Aorta (tissue), 5 donors: ENCODE results near the gene LTB4R2. TPM values are rescaled to one million over a fixed set of nuclear protein-coding genes. Genes with fewer than 3 reads are reported as not detected.

Experiments used
- ATAC-seq: fragments of 200-7000 bp; cut with Tn5 transposase; one replicate; pipeline ENCODE4 v1.9.1; 2022; ENCODE audit warnings: moderate library complexity; ENCODE audit not compliant: low FRiP score
- DNase-seq, 2 donors: peaks; one replicate each; pipeline ENCODE4 v3.0.0-alpha.2; 2020
- H3K27ac ChIP-seq, 2 donors: one replicate each; pipeline ENCODE4 v1.5.1; 2013; ENCODE audit warnings: low read length in 2 of 2, mild to moderate bottlenecking in 2 of 2, moderate library complexity in 2 of 2, control low read depth in 1 of 2, inconsistent platforms in 1 of 2, low read depth in 1 of 2
- H3K27me3 ChIP-seq, 2 donors: one replicate each; pipeline ENCODE4 v1.6.1; 2013; ENCODE audit warnings: control low read depth in 1 of 2, low read length in 1 of 2, mild to moderate bottlenecking in 1 of 2, moderate library complexity in 1 of 2; ENCODE audit not compliant: insufficient read depth in 2 of 2, control insufficient read depth in 1 of 2
- H3K36me3 ChIP-seq, 2 donors: one replicate each; pipeline ENCODE4 v1.6.1; 2013; ENCODE audit warnings: control low read depth in 1 of 2, low read length in 1 of 2, mild to moderate bottlenecking in 1 of 2; ENCODE audit not compliant: insufficient read depth in 2 of 2, control insufficient read depth in 1 of 2
- H3K4me1 ChIP-seq, 2 donors: one replicate each; pipeline ENCODE4 v1.6.1; 2013; ENCODE audit warnings: low read length in 2 of 2, control low read depth in 1 of 2, mild to moderate bottlenecking in 1 of 2, moderate library complexity in 1 of 2; ENCODE audit not compliant: insufficient read depth in 2 of 2, control insufficient read depth in 1 of 2
- H3K4me3 ChIP-seq, 2 donors: one replicate each; pipeline ENCODE4 v1.5.1; 2013; ENCODE audit warnings: low read length in 2 of 2, control low read depth in 1 of 2, mild to moderate bottlenecking in 1 of 2
- H3K9me3 ChIP-seq: one replicate; pipeline ENCODE4 v1.6.1; 2013; ENCODE audit warnings: mild to moderate bottlenecking, low read length; ENCODE audit not compliant: control insufficient read depth
- WGBS, 2 donors: extraction: QIAGEN DNeasy Blood & Tissue Kit; methylation state at CpG; one replicate each; pipeline ENCODE4 v1.1.7; 2013; 5-methylcytosine and 5-hydroxymethylcytosine counted together
- intact Hi-C, 2 donors: fragments of 100-400 bp; cut with DNase I; formaldehyde crosslinking; loops; one replicate each; pipeline versions ENCODE4 v1.14.2 to v1.15.0; 2022
- polyA plus RNA-seq, 2 donors: library from polyadenylated mRNA; stranded (reverse); fragments of 200-250 nt; gene quantifications; one replicate each; pipeline ENCODE4 v1.2.3, GENCODE V29; 2013
- total RNA-seq, 2 donors: library from RNA; stranded (reverse); fragmentation: NEBNext Ultra II Directional; extraction: Animal tissue kit (Norgen Biotek cat#: 25700); gene quantifications; one replicate each; pipeline ENCODE4 v1.2.1, GENCODE V29; 2021
- donor health status: healthy with polysubstance abuse.
- donor health status: Bipolar disorder and iron deficiency.
- donor health status: DM: no; HTN: no; CAD: no.
- donor health status: DM: no; HTN: no; CAD: no.
- donor health status: DM: yes; HTN: yes; CAD: no.

LTB4R2 gene
- total and polyA plus RNA-seq, 4 donors = 0.38 to 5.5 (median 2.3) TPM

GRCh38 chr14:24272467-24272866 is 37.5 kb upstream of the LTB4R2 start:
- H3K36me3 ChIP-seq = peaks cover 0 to 2% of the 10 kb centered on the region in 2 donors
- ATAC-seq (no peak), DNase-seq (no peak)
- 92 to 94% methylated on average over 2 of the region's 2 CpGs for WGBS, 2 donors
- H3K27me3 ChIP-seq = no peaks in the 10 kb centered on the region
- H3K27ac ChIP-seq = no peak overlapping the region
- no peak overlapping the region for H3K4me3 ChIP-seq
- no peaks in the 10 kb centered on the region for H3K4me1 ChIP-seq
- H3K9me3 ChIP-seq = no peaks in the 10 kb centered on the region
- intact Hi-C loops = no loop called here

DNA sequence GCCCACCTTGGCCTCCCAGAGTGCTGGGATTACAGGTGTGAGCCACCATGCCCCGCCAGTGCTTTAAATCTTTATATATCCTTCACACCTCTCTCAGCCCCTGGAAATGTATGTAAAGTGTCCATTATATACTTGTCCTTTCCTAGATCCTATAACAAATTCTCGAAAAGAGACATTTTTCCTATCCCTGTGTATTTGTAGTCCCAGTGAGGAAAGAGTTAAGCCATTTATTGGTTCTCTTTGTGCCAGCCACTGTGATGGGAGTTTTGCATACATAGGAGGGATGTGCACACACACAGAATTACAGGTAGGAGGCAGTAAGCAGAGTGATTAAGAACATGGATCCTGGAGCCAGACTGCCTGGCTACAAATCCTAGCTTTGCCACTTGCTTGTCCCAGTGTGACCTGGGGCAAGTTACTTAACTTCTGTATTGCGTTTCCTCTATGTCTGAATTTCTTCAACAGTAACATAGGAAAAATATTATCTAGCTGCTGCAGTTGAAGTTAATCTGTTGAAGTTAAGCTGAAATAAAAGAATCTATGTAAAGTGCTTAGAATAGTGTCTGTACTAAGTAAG is 36.4 kb upstream of the LTB4R2 start:
- Histone ChIP-seq H3K4me1 (no peaks in the 10 kb centered on the region), H3K4me3 (no peak overlapping the region), H3K27ac (no peak overlapping the region), H3K36me3 (no peaks in the 10 kb centered on the region), H3K9me3 (no peaks in the 10 kb centered on the region), H3K27me3 (no peaks in the 10 kb centered on the region)
- no peak for ATAC-seq
- DNase-seq = no peak
- 82 to 91% methylated on average over 3 of the region's 3 CpGs for WGBS, 2 donors
- intact Hi-C loops = no loop called here

GRCh38 chr14:24274101-24274543 is 35.8 kb upstream of the LTB4R2 start:
- Histone ChIP-seq H3K27me3 (no peaks in the 10 kb centered on the region), H3K27ac (no peak overlapping the region), H3K9me3 (no peaks in the 10 kb centered on the region), H3K4me3 (no peak overlapping the region), H3K4me1 (no peaks in the 10 kb centered on the region), H3K36me3 (no peaks in the 10 kb centered on the region)
- ATAC-seq = no peak
- intact Hi-C loops = no loop called here
- WGBS, 2 donors = 88 to 89% methylated on average over 3 of the region's 3 CpGs
- no peak for DNase-seq

DNA sequence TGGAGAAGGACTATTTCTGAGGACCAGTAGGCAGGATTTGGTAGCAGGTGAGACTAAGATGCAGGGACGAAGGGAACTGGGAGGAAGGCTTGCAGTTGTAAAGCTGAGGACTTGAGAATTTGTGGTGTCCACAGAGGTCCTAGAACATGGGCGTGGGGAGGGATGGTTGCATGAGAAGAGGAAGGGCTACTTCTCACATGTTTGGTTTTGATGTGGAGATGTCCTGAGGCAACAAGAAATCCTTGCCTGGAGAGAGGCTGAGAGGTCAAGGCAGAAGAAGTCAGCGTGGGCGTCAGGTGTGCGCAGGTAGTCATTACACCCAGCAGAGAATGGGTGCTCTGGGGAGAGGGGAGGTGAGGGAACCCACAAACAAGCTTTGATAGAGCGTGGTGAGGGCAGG is 32.9 kb upstream of the LTB4R2 start:
- H3K4me1 ChIP-seq = no peaks in the 10 kb centered on the region
- WGBS, 2 donors = 91 to 96% methylated on average over 6 of the region's 6 CpGs
- no peaks in the 10 kb centered on the region for H3K9me3 ChIP-seq
- intact Hi-C loops = no loop called here
- DNase-seq (peak in 1 of 2 donors; percentile 39), ATAC-seq (no peak)
- H3K4me3 ChIP-seq = no peak overlapping the region
- H3K27me3 ChIP-seq = no peaks in the 10 kb centered on the region
- H3K36me3 ChIP-seq = no peaks in the 10 kb centered on the region
- H3K27ac ChIP-seq = no peak overlapping the region

- Histone ChIP-seq H3K4me3 (no peak overlapping the region), H3K27ac (no peak overlapping the region), H3K27me3 (no peaks in the 10 kb centered on the region), H3K36me3 (no peaks in the 10 kb centered on the region), H3K9me3 (no peaks in the 10 kb centered on the region), H3K4me1 (no peaks in the 10 kb centered on the region)
- WGBS, 2 donors = 86 to 87% methylated on average over 11 of the region's 11 CpGs
- DNase-seq (peak in 1 of 2 donors; percentile 62), ATAC-seq (peak; percentile 47)
- intact Hi-C loops = no loop called here
Measured at GRCh38 chr14:24277606-24278321, 32.2 kb upstream of the LTB4R2 start.

DNA sequence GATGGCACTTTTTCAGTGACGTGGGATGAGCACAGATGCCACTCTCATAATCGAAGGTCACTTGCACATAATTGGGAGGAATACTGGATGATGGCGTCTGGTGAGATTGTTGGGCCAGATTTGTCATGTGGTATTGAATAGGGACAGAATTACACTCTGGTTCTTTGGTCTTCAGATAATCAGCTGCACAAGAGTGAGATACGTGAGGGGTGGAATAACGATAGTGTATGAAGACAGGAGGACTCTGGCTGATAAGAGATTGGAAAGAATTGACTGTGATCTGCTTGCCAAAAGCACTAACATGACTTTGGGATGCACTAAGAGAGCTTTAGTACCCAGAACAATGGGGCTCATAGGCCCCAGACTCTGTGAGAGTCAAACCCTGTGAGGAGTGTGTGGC is 31.5 kb upstream of the LTB4R2 start:
- DNase-seq (no peak), ATAC-seq (no peak)
- Histone ChIP-seq H3K4me3 (no peak overlapping the region), H3K36me3 (no peaks in the 10 kb centered on the region), H3K27ac (no peak overlapping the region), H3K27me3 (no peaks in the 10 kb centered on the region), H3K4me1 (no peaks in the 10 kb centered on the region), H3K9me3 (no peaks in the 10 kb centered on the region)
- intact Hi-C loops = no loop called here
- 93 to 95% methylated on average over 5 of the region's 5 CpGs for WGBS, 2 donors

DNA sequence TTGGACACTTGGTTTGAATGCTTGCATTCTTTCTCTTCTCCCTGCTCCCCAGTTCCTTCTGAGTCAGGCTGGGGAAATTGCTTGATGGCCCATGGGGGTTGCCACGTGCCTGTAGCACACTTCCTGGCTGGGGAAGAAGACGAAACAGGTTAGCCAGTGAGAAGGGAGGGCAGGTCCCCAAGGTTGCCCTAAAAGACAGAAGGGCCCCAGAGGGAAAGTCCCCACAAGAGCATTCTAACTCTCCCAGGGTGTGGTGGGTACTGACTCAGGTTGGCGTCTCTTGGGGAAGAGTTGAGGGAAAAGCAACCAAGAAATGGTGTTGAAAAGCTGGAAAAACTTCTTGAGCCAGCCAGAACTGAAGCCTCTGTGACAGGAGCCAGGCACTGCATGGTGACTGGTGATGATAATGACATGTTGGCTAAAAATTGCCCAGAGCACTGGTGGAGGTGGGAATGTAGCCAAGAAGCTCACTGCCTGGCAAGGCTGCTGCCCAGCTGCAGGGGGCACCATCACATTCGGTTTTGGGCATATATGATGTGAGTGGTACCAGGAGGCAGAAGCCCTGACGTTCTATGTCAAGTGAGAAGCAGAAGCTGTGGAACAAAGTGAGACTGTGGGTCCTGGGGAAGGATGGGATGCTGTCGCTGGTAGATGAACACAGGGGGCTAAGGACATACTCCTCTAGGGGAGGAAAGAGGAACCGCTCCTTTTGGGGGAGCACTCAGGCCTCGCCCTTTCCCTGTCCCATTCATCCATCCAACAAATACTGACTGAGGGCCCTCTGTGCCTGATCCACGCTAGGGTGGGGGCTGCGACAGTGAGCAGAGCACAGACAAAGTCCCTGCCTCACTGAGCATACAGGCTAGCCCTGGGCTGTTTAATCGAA is 30.4 kb upstream of the LTB4R2 start:
- Histone ChIP-seq H3K4me1 (no peaks in the 10 kb centered on the region), H3K27me3 (no peaks in the 10 kb centered on the region), H3K9me3 (no peaks in the 10 kb centered on the region), H3K4me3 (no peak overlapping the region), H3K36me3 (no peaks in the 10 kb centered on the region), H3K27ac (no peak overlapping the region)
- intact Hi-C loops = no loop called here
- DNase-seq = no peak
- ATAC-seq = no peak
- WGBS, 2 donors = 71 to 76% methylated on average over 11 of the region's 11 CpGs

DNA sequence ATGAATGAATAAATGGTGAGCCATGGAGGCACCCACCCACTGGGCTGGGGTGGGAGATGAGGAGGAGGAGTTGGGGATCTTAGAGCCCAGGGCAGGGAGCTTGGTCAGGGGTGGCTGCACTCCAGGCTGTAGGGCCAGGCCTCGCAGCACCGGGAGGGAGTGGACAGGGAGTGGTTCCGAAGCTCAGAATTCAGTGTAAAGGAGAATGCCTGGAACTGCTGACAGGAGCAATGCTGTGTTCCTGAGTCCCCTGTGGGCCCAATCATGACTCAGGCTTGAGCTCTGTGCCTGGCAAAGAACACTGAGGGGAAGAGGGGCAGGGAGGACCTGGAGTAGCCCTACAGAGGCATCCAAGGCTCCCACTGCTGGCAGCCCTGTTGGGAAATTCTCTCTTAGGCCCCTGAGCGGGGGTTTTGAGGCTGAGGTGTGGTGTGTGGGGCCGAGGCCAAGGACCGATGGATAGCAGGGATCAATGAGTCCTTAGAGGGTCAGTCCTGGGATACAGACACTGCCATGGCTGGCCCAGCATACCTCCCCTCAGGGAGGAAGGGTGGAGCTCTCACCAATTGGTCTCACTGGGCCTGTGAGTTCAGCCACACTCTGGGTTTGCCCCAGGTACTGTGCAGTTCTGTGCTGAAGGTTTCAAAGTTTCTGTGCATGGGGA is 29.0 kb upstream of the LTB4R2 start:
- H3K4me1 ChIP-seq = no peaks in the 10 kb centered on the region
- DNase-seq (no peak), ATAC-seq (no peak)
- no peak overlapping the region for H3K27ac ChIP-seq
- H3K9me3 ChIP-seq = no peaks in the 10 kb centered on the region
- intact Hi-C loops = no loop called here
- H3K27me3 ChIP-seq = no peaks in the 10 kb centered on the region
- H3K36me3 ChIP-seq = no peaks in the 10 kb centered on the region
- 87 to 89% methylated on average over 6 of the region's 6 CpGs for WGBS, 2 donors
- H3K4me3 ChIP-seq = no peak overlapping the region
